ENCODE data around the gene TMEM213.

GRCh38 chr7:138873220-138873892, 75.6 kb downstream of the TMEM213 start:
- TF ChIP-seq CTCF (IDR thresholded peaks at IDR 0.05) (no peak), EZH2 (IDR thresholded peaks at IDR 0.05) (no peak), EZH2phosphoT487 (IDR thresholded peaks at IDR 0.05) (no peak)

All from neural progenitor cell (in vitro differentiated cells).